ENCODE measurements around the gene CRYAA.

CRYAA gene

GRCh38 chr21:43189936-43190335 is 21.1 kb downstream of the CRYAA start:
- TF ChIP-seq CTCF (IDR thresholded peaks at IDR 0.05; ENCODE audit: low read depth, low read length) = no peak
- H3K4me3 ChIP-seq (replicated peaks in 1 of 2; ENCODE audit: low read depth in 2 of 2, low read length in 2 of 2) = no peak overlapping the region
- DNase-seq (ENCODE audit: low read depth in 2 of 2) = no peak

- DNase-seq (ENCODE audit: low read depth in 2 of 2) = no peak
- no peak for TF ChIP-seq CTCF (IDR thresholded peaks at IDR 0.05; ENCODE audit: low read depth, low read length)
Measured at GRCh38 chr21:43190544-43190943, 21.7 kb downstream of the CRYAA start.

GRCh38 chr21:43190951-43191350 is 22.1 kb downstream of the CRYAA start:
- no peak overlapping the region for H3K4me3 ChIP-seq (replicated peaks in 1 of 2; ENCODE audit: low read depth in 2 of 2, low read length in 2 of 2)
- no peak for DNase-seq (ENCODE audit: low read depth in 2 of 2)
- no peak for TF ChIP-seq CTCF (IDR thresholded peaks at IDR 0.05; ENCODE audit: low read depth, low read length)

More at GRCh38 chr21:43190544-43190943, 21.7 kb downstream of the CRYAA start:
- no peak overlapping the region for H3K4me3 ChIP-seq (replicated peaks in 1 of 2; ENCODE audit: low read depth in 2 of 2, low read length in 2 of 2)

GRCh38 chr21:43191521-43191920 is 22.7 kb downstream of the CRYAA start:
- no peak for DNase-seq (ENCODE audit: low read depth in 2 of 2)
- no peak overlapping the region for H3K4me3 ChIP-seq (replicated peaks in 1 of 2; ENCODE audit: low read depth in 2 of 2, low read length in 2 of 2)
- TF ChIP-seq CTCF (IDR thresholded peaks at IDR 0.05; ENCODE audit: low read depth, low read length) = no peak

- no peak for TF ChIP-seq CTCF (IDR thresholded peaks at IDR 0.05; ENCODE audit: low read depth, low read length)
- no peak overlapping the region for H3K4me3 ChIP-seq (replicated peaks in 1 of 2; ENCODE audit: low read depth in 2 of 2, low read length in 2 of 2)
- no peak for DNase-seq (ENCODE audit: low read depth in 2 of 2)
Measured at GRCh38 chr21:43191971-43192370, 23.2 kb downstream of the CRYAA start.

GRCh38 chr21:43192501-43193081 is 23.8 kb downstream of the CRYAA start:
- no peak overlapping the region for H3K4me3 ChIP-seq (replicated peaks in 1 of 2; ENCODE audit: low read depth in 2 of 2, low read length in 2 of 2)
- no peak for TF ChIP-seq CTCF (IDR thresholded peaks at IDR 0.05; ENCODE audit: low read depth, low read length)
- no peak for DNase-seq (ENCODE audit: low read depth in 2 of 2)

GRCh38 chr21:43193088-43193650 is 24.4 kb downstream of the CRYAA start:
- no peak for DNase-seq (ENCODE audit: low read depth in 2 of 2)
- TF ChIP-seq CTCF (IDR thresholded peaks at IDR 0.05; ENCODE audit: low read depth, low read length) = no peak
- no peak overlapping the region for H3K4me3 ChIP-seq (replicated peaks in 1 of 2; ENCODE audit: low read depth in 2 of 2, low read length in 2 of 2)

Measured in cardiac fibroblast (primary cell).